H1 (cell line): Measurements from ENCODE around the gene TMTC2. TPM values are rescaled to one million over a fixed set of nuclear protein-coding genes. Genes with fewer than 3 reads are reported as not detected.

ENCODE experiments used
- CTCF ChIA-PET: fragments of 300-600 bp; sonication (Branson Sonifier 250); formaldehyde crosslinking; loops from one replicate; lab custom pipeline; 2021; ENCODE audit not compliant: partially characterized antibody; lab: Charles Lee
- POLR2A ChIA-PET: fragments of 300-600 bp; sonication (Branson Sonifier 250); formaldehyde crosslinking; loops from one replicate; lab custom pipeline; 2021; ENCODE audit warnings: inconsistent platforms; ENCODE audit not compliant: partially characterized antibody; lab: Charles Lee
- DNase-seq, 2 experiments: peaks; one replicate each; pipeline versions ENCODE4 v3.0.0 to v3.0.0-alpha.2; 2010 to 2022; ENCODE audit warnings: low spot score in 2 of 2, low read depth in 1 of 2, mixed read lengths in 1 of 2
- FAIRE-seq: peaks from 2 replicates; lab custom pipeline; 2011; peaks lifted over from hg19 to GRCh38; lab: Jason Lieb, UNC
- H2AFZ ChIP-seq: 2 replicates; pipeline ENCODE4 v1.8.1; 2012; ENCODE audit warnings: low read length, inconsistent platforms
- H2AK5ac ChIP-seq: 2 replicates; pipeline ENCODE4 v1.6.1; 2013; ENCODE audit warnings: low read depth, low read length
- H2BK120ac ChIP-seq: replicated peaks from 2 replicates; pipeline ENCODE3; 2013; ENCODE audit warnings: low read depth, low read length, inconsistent platforms
- H2BK12ac ChIP-seq: 2 replicates; pipeline ENCODE4 v1.6.1; 2013; ENCODE audit warnings: low read depth, low read length
- H2BK15ac ChIP-seq: 2 replicates; pipeline ENCODE4 v1.6.1; 2013; ENCODE audit warnings: low read length
- H2BK20ac ChIP-seq: 2 replicates; pipeline ENCODE4 v1.6.1; 2013; ENCODE audit warnings: low read length
- H2BK5ac ChIP-seq: 2 replicates; pipeline ENCODE4 v1.6.1; 2013; ENCODE audit warnings: low read depth, low read length
- H3K14ac ChIP-seq: 2 replicates; pipeline ENCODE4 v1.6.1; 2013; ENCODE audit warnings: inconsistent platforms; ENCODE audit not compliant: insufficient read length
- H3K18ac ChIP-seq: 2 replicates; pipeline ENCODE4 v1.6.1; 2013; ENCODE audit warnings: low read length; ENCODE audit errors: extremely low read depth
- H3K23ac ChIP-seq: 2 replicates; pipeline ENCODE4 v1.6.1; 2013; ENCODE audit warnings: inconsistent platforms; ENCODE audit not compliant: insufficient read length
- H3K23me2 ChIP-seq: 2 replicates; pipeline ENCODE4 v1.6.1; 2013; ENCODE audit warnings: low read depth, low read length
- H3K27ac ChIP-seq: 2 replicates; pipeline ENCODE4 v1.6.1; 2011; ENCODE audit warnings: low read depth, low read length, inconsistent platforms
- H3K27me3 ChIP-seq, 4 experiments: replicated peaks in 1 of 4; 1 replicate in 1 of 4; 2 replicates in 3 of 4; pipeline versions ENCODE4 v1.6.1 to v1.8.1; 2011 to 2013; ENCODE audit warnings: low read length in 3 of 4, mild to moderate bottlenecking in 3 of 4, inconsistent platforms in 2 of 4, mixed read lengths in 2 of 4, moderate library complexity in 1 of 4; ENCODE audit not compliant: control insufficient read depth in 3 of 4, insufficient read depth in 3 of 4; ENCODE audit errors: extremely low read depth in 1 of 4
- H3K36me3 ChIP-seq, 4 experiments: 2 replicates each; pipeline versions ENCODE4 v1.6.1 to v1.8.1; 2011 to 2013; ENCODE audit warnings: mild to moderate bottlenecking in 4 of 4, low read length in 3 of 4, moderate library complexity in 2 of 4, control low read depth in 1 of 4, inconsistent platforms in 1 of 4; ENCODE audit not compliant: insufficient read depth in 4 of 4, control insufficient read depth in 2 of 4
- H3K4ac ChIP-seq: replicated peaks from 2 replicates; pipeline ENCODE3; 2013; ENCODE audit warnings: low read length, low read depth, mixed read lengths, inconsistent platforms; ENCODE audit not compliant: insufficient read length
- H3K4me1 ChIP-seq, 4 experiments: replicated peaks in 1 of 4; 1 replicate in 1 of 4; 2 replicates in 3 of 4; pipeline versions ENCODE4 v1.6.1 to v1.8.1; 2011 to 2013; ENCODE audit warnings: low read length in 3 of 4, inconsistent platforms in 2 of 4, mixed read lengths in 1 of 4; ENCODE audit not compliant: insufficient read depth in 4 of 4, control insufficient read depth in 3 of 4
- H3K4me2 ChIP-seq, 2 experiments: 2 replicates each; pipeline versions ENCODE4 v1.6.1 to v1.8.1; 2011 to 2013; ENCODE audit warnings: low read depth in 2 of 2, low read length in 2 of 2, control low read depth in 1 of 2, inconsistent platforms in 1 of 2, mild to moderate bottlenecking in 1 of 2; ENCODE audit not compliant: insufficient read depth in 1 of 2
- H3K4me3 ChIP-seq, 4 experiments: fragments of 200-600, 300-600 bp in 1 of 4; sonication (generic), shearing (Covaris generic), sonication (Bioruptor Twin) in 1 of 4; 2 replicates each; pipeline versions ENCODE4 v1.5.1 to v1.8.1; 2011 to 2016; ENCODE audit warnings: low read length in 4 of 4, low read depth in 3 of 4, control low read depth in 2 of 4, inconsistent platforms in 2 of 4, mild to moderate bottlenecking in 2 of 4, mixed read lengths in 1 of 4, moderate library complexity in 1 of 4; ENCODE audit not compliant: insufficient read depth in 2 of 4; ENCODE audit errors: extremely low read depth in 1 of 4
- H3K56ac ChIP-seq: replicated peaks from 2 replicates; pipeline ENCODE3; 2013; ENCODE audit warnings: low read depth, mild to moderate bottlenecking, mixed read lengths, low read length, inconsistent platforms; ENCODE audit not compliant: insufficient read length
- H3K79me1 ChIP-seq: 2 replicates; pipeline ENCODE4 v1.6.1; 2013; ENCODE audit warnings: low read depth, low read length, control low read depth
- H3K79me2 ChIP-seq, 2 experiments: 2 replicates each; pipeline versions ENCODE4 v1.6.1 to v1.8.1; 2012 to 2013; ENCODE audit warnings: low read length in 2 of 2, mild to moderate bottlenecking in 2 of 2, inconsistent platforms in 1 of 2; ENCODE audit not compliant: insufficient read depth in 2 of 2, control insufficient read depth in 1 of 2
- H3K9ac ChIP-seq, 4 experiments: replicated peaks in 1 of 4; 1 replicate in 1 of 4; 2 replicates in 3 of 4; pipeline versions ENCODE4 v1.6.1 to v1.8.1; 2011 to 2013; ENCODE audit warnings: low read depth in 3 of 4, low read length in 3 of 4, control low read depth in 2 of 4, mild to moderate bottlenecking in 2 of 4, moderate library complexity in 2 of 4, inconsistent platforms in 1 of 4; ENCODE audit errors: extremely low read depth in 1 of 4
- H3K9me3 ChIP-seq, 2 experiments: 2 replicates each; pipeline versions ENCODE4 v1.6.1 to v1.8.1; 2012 to 2013; ENCODE audit warnings: mild to moderate bottlenecking in 2 of 2, moderate library complexity in 2 of 2, control low read depth in 1 of 2, inconsistent platforms in 1 of 2, low read depth in 1 of 2, low read length in 1 of 2, mixed read lengths in 1 of 2; ENCODE audit not compliant: insufficient read depth in 2 of 2
- H4K20me1 ChIP-seq, 2 experiments: replicated peaks in 1 of 2; 2 replicates each; pipeline versions ENCODE3 to v1.8.1; 2011 to 2013; ENCODE audit warnings: inconsistent platforms in 2 of 2, low read length in 2 of 2, mild to moderate bottlenecking in 1 of 2; ENCODE audit not compliant: insufficient read depth in 2 of 2, control insufficient read depth in 1 of 2
- H4K5ac ChIP-seq: 2 replicates; pipeline ENCODE4 v1.6.1; 2013; ENCODE audit warnings: low read length, low read depth, mixed read lengths, inconsistent platforms; ENCODE audit not compliant: insufficient read length
- H4K8ac ChIP-seq: 2 replicates; pipeline ENCODE4 v1.8.0; 2013; ENCODE audit warnings: mild to moderate bottlenecking, moderate library complexity, low read length, inconsistent platforms; ENCODE audit not compliant: insufficient read depth; ENCODE audit errors: extremely low read depth
- H4K91ac ChIP-seq: replicated peaks from 2 replicates; pipeline ENCODE3; 2013; ENCODE audit warnings: low read length, mixed read lengths, inconsistent platforms; ENCODE audit not compliant: insufficient read length
- ATF2 ChIP-seq: IDR thresholded peaks from 2 replicates; pipeline ENCODE4 v1.6.1; 2012; ENCODE audit warnings: low read length, inconsistent platforms
- BCL11A ChIP-seq, 2 experiments: IDR thresholded peaks; one replicate each; pipeline ENCODE4 v1.6.1; 2011; ENCODE audit warnings: low read depth in 2 of 2, low read length in 2 of 2, mild to moderate bottlenecking in 2 of 2
- CBX5 ChIP-seq: fragments of 300-800, 300-1000 bp; sonication (generic); IDR thresholded peaks from 2 replicates; pipeline ENCODE4 v1.7.1; 2016; ENCODE audit warnings: antibody characterized with exemption, low read length, low read depth
- CBX8 ChIP-seq: fragments of 300-800, 300-1000 bp; sonication (generic); IDR thresholded peaks from 2 replicates; pipeline ENCODE4 v1.7.1; 2016; ENCODE audit warnings: low read depth, low read length, borderline replicate concordance
- CHD2 ChIP-seq: IDR thresholded peaks from 2 replicates; pipeline ENCODE4 v1.6.1; 2012; ENCODE audit warnings: low read length, improper control_type of control experiment
- EGR1 ChIP-seq: IDR thresholded peaks from 2 replicates; pipeline ENCODE4 v1.6.1; 2011; ENCODE audit warnings: low read depth, low read length, borderline replicate concordance
- EZH2 ChIP-seq: fragments of 200-600 bp; sonication (generic); IDR thresholded peaks from 2 replicates; pipeline ENCODE4 v1.7.1; 2012; ENCODE audit warnings: low read depth, mild to moderate bottlenecking, moderate library complexity, low read length, inconsistent platforms; ENCODE audit not compliant: severe bottlenecking
- KDM4A ChIP-seq: IDR thresholded peaks from one replicate; pipeline ENCODE4 v1.7.1; 2012; ENCODE audit warnings: low read depth, mild to moderate bottlenecking, moderate library complexity, low read length, inconsistent platforms; ENCODE audit not compliant: severe bottlenecking
- MAX ChIP-seq: IDR thresholded peaks from 2 replicates; pipeline ENCODE4 v1.6.1; 2012; ENCODE audit warnings: inconsistent platforms
- NANOG ChIP-seq: IDR thresholded peaks from 2 replicates; pipeline ENCODE4 v1.6.1; 2011; ENCODE audit warnings: low read length, low read depth, mild to moderate bottlenecking, inconsistent platforms; ENCODE audit not compliant: insufficient read depth, poor library complexity, severe bottlenecking
- POU5F1 ChIP-seq: IDR thresholded peaks from 2 replicates; pipeline ENCODE4 v1.6.1; 2011; ENCODE audit warnings: low read depth, mild to moderate bottlenecking, low read length, moderate library complexity
- SRF ChIP-seq: IDR thresholded peaks from 2 replicates; pipeline ENCODE4 v1.6.1; 2011; ENCODE audit warnings: mild to moderate bottlenecking, low read depth, low read length, moderate library complexity
- WGBS, 2 experiments: shearing (Covaris generic) in 1 of 2; methylation state at CpG; one replicate each; pipeline versions ENCODE4 v1.1.6 to v1.1.7; 2013 to 2015; ENCODE audit warnings: low lambda C conversion rate in 2 of 2, mixed read lengths in 2 of 2, inconsistent platforms in 1 of 2, low coverage in 1 of 2, missing lambda C conversion rate in 1 of 2; ENCODE audit not compliant: insufficient replicate concordance in 2 of 2, insufficient coverage in 1 of 2, insufficient read length in 1 of 2; ENCODE audit errors: extremely low coverage in 1 of 2, missing lambda C conversion rate in 1 of 2; 5-methylcytosine and 5-hydroxymethylcytosine counted together
- polyA plus RNA-seq, 7 experiments: library from polyadenylated mRNA; depleted of rRNA in 3 of 7; stranded (reverse) in 5 of 7; unstranded in 2 of 7; fragments of >200 nt in 5 of 7; fragments of 200-250 nt in 2 of 7; gene quantifications; 1 replicate in 5 of 7; 2 replicates in 1 of 7; 4 replicates in 1 of 7; pipeline versions ENCODE4 v1.2.1 to v1.2.3, GENCODE V29; 2011 to 2013; ENCODE audit warnings: missing spikeins in 2 of 7, mixed read lengths in 2 of 7
- total RNA-seq: library from RNA; stranded (reverse); fragmentation: NEBNext Ultra II Directional; extraction: Animal tissue kit (Norgen Biotek cat#: 25700); gene quantifications from 2 replicates; pipeline ENCODE4 v1.2.1, GENCODE V29; 2021

TMTC2 gene
- total and polyA plus RNA-seq, 2 of the 8 experiments (the other 6 are each of a cell fraction or from before 2014, with no cell fraction given): 2.3 to 3.9 TPM

GRCh38 chr12:82757656-82758055 is 71.0 kb downstream of the TMTC2 start:
- H2BK20ac ChIP-seq: no peak overlapping the region
- no peak overlapping the region for H4K91ac ChIP-seq
- H3K79me1 ChIP-seq: no peaks in the 10 kb centered on the region
- H4K20me1 ChIP-seq: no peaks in the 10 kb centered on the region
- H3K27me3 ChIP-seq: no peaks in the 10 kb centered on the region
- H3K14ac ChIP-seq: no peak overlapping the region
- DNase-seq (no peak), FAIRE-seq (no peak)
- ChIA-PET CTCF (interaction anchor here (1.3 to 1.4 kb wide), 2 partner anchors 8 to 10 kb away, joined by 3 to 5 read pairs; no protein-coding TSS in a partner anchor), POLR2A (no interaction called here)
- TF ChIP-seq CBX5: no peak
- no peak for TF ChIP-seq KDM4A
- no peak for TF ChIP-seq NANOG
- TF ChIP-seq EGR1: no peak
- TF ChIP-seq CBX8: no peak
- TF ChIP-seq POU5F1: no peak
- no peak for TF ChIP-seq EZH2
- no peak for TF ChIP-seq CHD2
- TF ChIP-seq BCL11A (IDR thresholded peaks at IDR 0.05; ENCODE audit: low read depth in 2 of 2, low read length in 2 of 2): no peak
- no peak for TF ChIP-seq ATF2
- TF ChIP-seq SRF: no peak
- no peak for TF ChIP-seq MAX
- no peak overlapping the region for H2BK15ac ChIP-seq
- no peaks in the 10 kb centered on the region for H3K36me3 ChIP-seq
- H3K56ac ChIP-seq: no peak overlapping the region
- H4K8ac ChIP-seq: no peak overlapping the region
- H3K23me2 ChIP-seq: no peaks in the 10 kb centered on the region
- no peak overlapping the region for H3K18ac ChIP-seq
- no peak overlapping the region for H2AK5ac ChIP-seq
- no peak overlapping the region for H2BK120ac ChIP-seq
- no peak overlapping the region for H3K4ac ChIP-seq
- 59% methylated on average over 1 of the region's 1 CpG; no CpG with 5 or more reads in 1 of the 2 experiments for WGBS, 2 experiments
- H2AFZ ChIP-seq: no peak overlapping the region
- H2BK5ac ChIP-seq: no peak overlapping the region
- no peaks in the 10 kb centered on the region for H3K9me3 ChIP-seq
- no peak overlapping the region for H3K4me2 ChIP-seq
- peaks cover 0 to 11% (median 7%) of the 10 kb centered on the region in 4 experiments; a peak in 3 of 7 replicates for H3K4me1 ChIP-seq
- H3K79me2 ChIP-seq: no peaks in the 10 kb centered on the region
- H3K27ac ChIP-seq: no peak overlapping the region
- H3K4me3 ChIP-seq: no peak overlapping the region
- no peak overlapping the region for H3K9ac ChIP-seq
- H3K23ac ChIP-seq: no peak overlapping the region
- H4K5ac ChIP-seq: no peak overlapping the region
- H2BK12ac ChIP-seq: no peak overlapping the region
